Bone marrow (tissue), 2 donors: Measurements from ENCODE around the gene STPG4.
"Not testable (repeated sequence)": the region's sequence is repeated elsewhere in the genome, so short reads cannot be mapped to it uniquely, and the experiment has no call there.

Experiments used
- DNase-seq, 2 donors: peaks; one replicate each; lab custom pipeline; 2025; lab: John Stamatoyannopoulos, UW

STPG4 gene, protein sequence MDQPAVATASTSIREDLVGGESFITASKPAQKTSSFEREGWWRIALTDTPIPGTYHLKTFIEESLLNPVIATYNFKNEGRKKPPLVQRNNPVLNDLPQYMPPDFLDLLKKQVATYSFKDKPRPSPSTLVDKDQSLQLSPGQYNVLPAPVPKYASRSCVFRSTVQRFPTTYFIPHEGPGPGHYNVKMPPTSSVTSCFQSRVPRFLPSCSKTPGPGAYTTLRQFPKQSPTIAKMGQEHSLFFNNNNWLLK

DNA sequence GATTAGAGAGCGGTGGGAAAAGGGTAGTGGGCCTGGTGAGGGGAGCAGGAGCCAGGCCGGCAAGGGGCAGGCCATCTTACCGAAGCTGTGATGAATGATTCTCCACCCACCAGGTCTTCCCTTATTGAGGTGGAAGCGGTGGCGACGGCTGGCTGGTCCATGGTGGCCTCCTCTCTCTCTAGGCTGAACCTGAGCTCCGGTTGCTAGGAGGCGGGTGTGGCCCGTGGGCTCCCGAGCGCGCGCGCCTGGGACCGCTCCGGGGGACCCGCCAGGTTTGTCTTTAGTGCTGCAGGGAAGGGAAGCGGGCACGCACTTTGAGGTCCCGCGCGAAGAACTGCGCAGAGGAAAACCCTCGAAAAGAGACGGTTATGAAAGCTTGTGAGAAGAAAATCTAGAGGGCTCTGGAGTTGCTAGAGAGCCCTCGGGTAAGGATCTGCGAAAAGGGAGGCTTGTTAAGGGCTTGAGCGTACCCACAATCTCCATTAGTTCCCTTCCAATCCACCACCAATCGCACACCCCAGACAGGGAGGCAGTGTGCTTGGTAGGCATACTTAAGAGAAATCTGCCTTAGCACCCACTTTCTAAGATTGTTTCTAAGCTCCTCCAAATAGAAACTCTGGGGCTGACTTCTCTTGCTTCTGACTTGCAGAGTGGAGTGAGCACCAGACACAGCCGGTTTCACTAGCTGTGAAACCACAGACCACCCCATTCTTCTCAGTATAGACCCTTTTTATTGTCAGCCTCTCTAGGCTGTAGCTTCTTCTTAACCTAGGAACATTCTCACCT, at the start of gene STPG4:
TSS of gene STPG4 (minus strand) at position 218 of the 786 bp plus-strand sequence. CDS start at position 161, 57 bp downstream.
- DNase-seq: no peak

DNA sequence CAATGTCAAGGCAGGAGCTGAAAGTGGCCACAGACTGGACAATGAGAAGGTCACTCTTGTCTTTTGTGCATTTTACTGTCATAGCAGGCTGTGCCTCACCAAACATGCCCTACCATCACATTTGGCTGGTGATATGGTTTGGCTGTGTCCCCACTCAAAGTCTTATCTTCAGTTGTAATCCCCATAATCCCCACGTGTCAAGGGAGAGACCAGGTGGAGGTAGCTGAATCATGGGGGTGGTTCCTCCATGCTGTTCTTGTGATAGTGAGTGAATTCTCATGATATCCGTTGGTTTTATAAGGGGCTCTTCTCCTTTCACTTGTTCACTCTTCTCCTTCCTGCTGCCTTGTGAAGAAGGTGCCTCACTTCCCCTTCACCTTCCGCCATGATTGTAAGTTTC, 49.6 kb upstream of the STPG4 start:
- no peak for DNase-seq

DNA sequence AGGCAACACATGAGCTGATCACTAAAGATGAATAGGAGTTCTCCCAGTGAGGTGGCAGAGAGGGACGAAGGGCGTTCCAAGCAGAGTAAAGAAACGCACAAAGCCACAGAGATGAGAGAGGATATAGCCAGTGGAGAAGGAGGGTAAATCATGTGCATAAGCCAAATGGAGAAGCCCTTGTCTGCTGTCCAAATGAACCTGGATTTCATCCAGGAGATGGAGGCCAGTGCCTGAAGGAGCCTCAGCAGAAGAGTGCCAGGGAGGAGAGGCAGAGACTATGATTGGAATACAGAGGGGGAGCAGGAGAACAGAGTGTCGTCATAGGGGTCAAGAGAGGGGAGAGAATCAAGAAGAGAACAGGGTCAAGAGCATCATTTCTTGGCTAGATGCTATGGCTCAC, 48.9 kb upstream of the STPG4 start:
- no peak for DNase-seq

DNA sequence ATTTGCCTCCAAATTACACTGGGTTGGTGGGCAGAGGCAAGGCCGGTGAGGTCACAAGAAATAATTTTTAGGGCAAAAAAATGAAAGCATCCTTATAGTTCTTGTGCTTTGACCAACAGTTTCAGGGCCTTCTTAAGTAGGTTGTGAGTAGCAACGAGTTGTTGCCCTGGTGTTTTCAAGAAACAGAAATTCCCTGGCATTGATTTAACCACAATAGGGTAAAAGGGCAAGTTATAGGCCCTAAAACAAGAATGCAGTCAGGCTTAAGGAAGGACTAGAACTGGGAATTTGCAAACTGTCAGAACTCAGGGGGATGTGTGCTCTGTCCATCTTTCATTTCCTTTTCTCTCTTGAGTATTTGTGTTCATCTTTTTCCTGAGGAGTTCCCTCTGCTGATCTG, 46.1 kb upstream of the STPG4 start:
- no peak for DNase-seq

DNA sequence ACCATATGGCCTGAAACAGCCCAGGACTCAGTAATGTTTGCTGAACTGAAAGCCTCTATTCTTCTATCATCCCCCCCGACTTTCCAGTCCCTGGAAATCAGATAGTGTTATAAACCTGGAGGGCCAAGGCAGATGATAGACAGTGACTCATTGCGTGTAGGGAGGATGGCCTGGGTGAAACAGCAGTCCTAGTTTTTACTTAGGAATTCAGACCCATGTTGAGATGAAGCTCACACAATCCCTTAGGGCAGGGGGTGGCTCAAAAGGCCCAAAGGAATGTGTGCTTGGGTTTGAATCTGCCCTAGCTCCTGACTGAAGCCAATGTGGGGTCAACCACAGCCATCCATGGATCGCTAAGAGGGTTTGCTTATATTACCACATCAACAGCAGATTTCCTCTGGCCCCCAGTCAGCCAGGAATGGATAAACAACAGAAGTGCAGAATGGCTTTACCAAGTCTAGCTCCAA, 43.9 kb upstream of the STPG4 start:
- no peak for DNase-seq

DNA sequence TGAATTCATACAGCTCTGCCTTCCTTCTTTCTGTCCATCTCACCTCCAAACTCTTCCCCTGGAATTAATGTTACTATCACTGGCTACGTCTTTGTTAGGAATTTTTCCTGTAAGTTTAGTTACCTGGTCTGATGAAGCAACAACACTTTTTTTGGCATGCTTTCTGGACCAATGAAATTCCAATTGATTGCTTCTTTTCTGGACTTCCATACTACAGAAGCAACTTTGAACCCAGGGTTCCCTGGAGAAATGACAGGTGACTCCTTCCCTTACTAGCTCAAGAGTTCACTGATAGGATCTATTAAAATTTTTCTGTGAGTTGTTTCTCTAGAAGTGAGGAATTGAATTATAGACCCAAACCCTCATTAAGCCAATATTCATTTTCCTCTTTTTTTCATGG, 41.4 kb upstream of the STPG4 start:
- no peak for DNase-seq

DNA sequence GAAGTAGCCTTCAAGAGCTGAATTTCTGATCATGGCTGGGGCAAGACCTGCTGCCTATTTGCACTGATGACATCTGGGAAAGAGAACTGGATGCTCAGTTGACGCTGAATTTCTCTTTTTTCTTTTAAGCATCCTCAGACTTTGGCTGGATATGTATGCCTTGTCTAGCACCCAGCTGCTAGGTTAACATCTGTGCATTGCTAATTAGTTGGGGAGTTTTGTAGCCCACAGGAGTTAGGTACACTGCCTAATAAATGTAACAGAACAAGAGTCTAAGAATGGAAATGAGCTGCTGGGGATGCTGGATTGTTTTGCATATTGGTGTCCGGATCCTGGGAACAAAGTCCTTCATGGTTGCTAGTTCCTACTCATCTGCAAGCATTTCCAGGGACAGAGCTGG, 40.9 kb upstream of the STPG4 start:
- no peak for DNase-seq

DNA sequence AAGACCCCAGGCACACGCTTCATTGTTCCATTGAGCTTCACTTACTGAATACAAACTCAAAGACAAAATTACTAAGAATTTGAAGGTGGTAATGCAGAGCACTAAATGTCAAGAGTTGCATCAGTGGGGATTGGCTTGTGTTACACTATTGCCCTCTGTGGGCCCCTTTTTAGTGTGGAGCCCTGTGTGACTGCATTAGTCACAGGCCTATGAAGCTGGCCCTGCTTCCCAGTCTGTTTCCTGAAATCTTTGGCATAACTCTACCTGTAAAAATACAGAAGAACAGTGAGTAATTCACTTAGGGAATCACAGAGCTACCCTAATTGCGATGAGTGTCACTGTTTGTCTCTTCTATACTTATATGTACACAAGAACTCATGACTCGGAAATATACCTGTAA, 40.0 kb upstream of the STPG4 start:
- no peak for DNase-seq

DNA sequence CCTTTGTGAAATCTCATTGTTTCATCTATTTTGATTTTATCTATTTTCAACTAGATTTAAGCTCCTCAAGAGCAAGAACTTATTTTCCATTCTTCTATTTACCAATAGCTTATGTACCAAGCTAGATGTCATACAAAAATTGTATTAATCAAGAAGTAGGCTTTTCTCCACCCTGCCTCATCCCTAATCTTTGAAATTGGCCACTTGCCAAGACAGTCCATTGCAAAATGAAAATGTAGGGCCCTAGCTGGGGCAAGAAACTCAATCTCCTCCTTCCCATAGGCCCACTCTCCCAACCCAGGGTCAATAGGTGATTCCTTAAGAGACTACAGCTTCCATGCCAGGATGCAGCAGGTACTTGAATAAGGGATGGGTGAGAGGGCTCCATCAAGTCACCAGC, 39.3 kb upstream of the STPG4 start:
- DNase-seq: no peak

DNA sequence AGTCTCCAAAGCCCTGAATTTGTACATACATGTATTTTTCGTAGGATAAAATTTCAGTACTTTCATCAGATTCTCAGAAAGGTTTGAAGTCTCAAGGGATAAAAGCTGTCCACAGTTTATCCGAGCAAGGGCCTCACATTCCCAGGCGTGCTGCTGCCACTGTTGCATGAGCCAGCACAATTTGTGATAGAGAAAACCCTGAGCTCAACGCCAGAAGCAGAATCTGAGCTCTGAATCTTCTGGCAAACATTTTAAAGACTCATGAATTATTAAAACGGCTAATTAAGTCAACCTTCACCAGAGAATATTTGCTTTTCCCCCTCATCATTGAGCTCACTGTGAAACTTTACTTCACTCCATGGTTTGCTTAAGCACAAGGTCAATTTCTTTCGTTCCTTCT, 38.5 kb upstream of the STPG4 start:
- no peak for DNase-seq

DNA sequence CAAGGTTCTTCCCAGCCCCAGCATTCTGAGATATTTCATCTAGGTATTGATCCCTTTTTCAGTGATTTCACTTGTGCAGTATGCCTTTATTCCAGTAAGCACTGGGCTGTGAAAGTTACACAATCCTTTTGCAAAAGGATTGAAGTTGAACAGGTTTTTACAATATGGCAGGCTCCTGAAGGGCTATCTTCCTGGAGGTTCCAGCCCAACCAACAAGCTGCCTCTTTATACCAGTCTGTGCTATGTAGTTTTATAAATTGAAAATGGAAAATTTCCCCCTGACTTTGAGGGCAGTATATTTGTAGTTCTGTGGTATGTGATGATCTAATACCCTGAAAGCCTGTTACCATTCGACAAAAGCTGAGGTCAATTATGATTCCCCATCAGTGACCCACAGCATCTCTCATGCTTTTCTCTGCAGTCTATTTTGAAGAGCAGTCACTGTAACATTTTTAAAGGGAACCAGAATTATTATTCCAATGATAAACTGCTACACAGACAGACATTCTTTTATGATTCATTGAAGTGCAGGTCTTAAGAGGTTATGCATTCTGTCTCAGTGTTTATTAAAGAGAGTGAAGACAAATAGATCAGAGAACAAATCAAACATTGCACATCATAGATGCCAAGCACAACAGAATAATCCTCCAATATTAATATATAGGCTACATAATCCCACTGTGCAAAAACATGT, 35.2 kb upstream of the STPG4 start:
- no peak for DNase-seq

DNA sequence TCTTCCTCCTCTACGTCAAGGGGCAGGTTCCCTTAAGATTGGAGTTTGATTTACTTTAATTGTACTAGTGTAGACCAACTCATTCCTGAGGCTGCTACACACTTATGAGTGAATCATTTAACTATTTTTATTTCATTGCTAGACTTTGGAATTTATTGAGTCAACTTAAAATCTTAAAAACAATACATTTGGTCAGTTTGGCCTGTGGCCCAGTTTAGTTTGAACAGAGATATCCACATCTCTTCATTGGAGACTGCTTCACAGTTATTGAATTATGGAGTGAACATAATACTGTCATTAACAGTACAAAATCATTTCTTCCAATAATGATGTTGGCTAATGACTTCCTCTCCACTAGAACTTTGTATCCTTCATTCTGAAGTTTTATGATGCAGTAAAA, 34.5 kb upstream of the STPG4 start:
- DNase-seq: no peak

DNA sequence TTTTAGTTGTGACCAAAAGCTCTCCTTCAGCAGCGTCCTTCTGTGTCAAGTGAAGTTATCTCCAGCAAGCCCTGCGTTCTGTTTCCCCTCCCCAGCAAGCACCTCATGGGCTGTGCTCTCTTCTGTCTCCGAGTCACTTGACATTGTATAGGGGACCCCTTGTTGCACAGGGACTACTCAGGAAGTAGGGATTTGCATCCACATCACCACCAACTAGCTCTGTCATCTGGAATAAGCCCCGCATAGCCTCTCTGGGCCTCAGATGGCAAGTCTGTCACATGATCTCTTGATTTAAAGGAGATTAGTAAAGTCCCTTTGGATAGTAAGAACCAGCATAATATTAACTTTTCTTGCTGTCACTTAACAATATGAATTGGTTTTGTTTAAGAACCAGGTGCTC, 32.0 kb upstream of the STPG4 start:
- no peak for DNase-seq

DNA sequence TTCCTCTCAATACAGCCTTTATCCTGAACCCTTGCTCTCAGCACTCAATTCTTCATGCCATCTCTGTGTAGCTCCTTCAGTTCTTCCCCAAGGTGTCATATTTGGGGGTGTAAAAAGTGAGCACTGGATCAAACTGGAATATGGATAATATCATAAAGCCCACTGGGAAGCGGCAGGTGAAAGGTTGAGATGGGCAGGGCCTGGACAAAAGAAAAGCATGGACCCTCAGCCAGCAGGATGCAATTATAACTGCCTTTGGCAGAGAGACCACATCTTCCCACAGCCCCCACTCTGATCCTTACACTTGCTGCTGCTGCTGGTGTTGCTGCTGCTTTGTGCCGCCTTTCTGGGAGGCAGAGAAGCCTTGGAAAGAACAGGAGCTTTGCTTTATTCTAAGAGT, 31.2 kb upstream of the STPG4 start:
- no peak for DNase-seq

DNA sequence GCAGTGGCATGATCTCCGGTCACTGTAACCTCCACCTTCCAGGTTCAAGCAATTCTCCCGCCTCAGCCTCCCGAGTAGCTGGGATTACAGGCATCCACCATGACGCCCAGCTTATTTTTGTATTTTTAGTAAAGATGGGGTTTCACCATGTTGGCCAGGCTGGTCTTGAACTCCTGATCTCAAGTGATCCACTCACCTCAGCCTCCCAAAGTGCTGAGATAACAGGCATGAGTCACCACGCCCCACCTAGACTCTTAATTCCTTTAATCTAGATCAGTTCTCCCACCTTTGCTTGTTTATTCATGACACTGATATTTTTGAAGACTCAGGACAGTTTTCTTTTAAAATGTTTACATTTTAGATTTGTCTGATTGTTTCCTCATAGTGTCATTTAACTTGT, 30.0 kb upstream of the STPG4 start:
- not testable (repeated sequence) for DNase-seq

DNA sequence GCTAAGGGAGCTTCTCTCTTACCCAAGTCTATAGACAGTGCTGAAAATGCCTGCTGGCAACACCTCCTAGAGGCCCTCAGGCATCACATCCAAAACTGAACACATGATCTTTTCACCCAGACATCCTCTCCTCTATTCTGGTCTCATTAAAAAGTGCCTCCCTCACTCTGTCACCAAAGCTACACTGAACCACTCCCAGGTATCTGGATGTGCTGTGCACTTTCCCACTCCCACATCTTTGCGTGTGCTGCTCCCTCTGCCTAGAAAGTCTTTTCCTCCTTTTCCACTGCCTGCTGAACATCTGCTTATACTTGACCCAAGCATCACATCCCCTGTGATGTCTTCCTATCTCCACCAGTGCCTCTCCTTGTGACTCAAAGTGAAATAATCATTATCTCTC, 26.1 kb upstream of the STPG4 start:
- DNase-seq: no peak

DNA sequence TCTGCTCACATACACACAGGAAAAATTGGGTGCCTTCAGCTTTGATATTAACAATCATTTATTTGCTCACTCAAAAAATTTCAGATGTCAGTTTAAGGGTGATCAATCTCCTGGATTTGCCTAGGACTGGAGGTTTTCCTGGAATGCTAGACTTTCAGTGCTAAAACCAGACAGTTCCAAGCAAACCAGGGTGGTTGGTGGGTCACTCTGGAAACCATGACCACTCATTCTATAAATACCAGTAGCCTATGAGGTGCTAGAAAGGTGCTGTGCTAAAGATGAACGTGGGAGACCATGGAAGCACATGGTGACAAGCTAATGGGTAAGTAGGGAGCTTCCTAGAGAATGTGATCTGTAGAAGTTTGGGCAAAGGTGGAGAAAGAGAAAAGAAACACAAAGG, 25.4 kb upstream of the STPG4 start:
- DNase-seq: no peak

DNA sequence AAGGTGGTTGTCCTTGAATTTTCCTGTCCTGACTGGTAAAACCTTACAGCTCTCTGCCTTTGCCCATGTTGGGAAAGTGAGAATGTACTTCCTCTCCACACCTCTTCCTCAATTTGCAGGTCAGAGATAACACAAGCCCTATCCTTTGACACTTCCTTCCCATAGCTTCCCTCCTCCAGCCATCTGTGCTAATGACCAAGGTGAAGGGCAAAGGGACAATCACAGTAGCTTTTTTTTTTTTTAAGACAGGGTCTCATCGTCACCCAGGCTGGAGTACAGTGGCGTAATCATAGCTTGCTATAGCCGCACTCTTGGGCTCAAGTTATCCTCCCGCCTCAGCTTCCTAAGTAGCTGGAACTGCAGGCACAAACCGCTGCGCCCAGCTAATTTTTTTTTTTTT, 24.3 kb upstream of the STPG4 start:
- peak in 1 of 2 donors; percentile 29 for DNase-seq

DNA sequence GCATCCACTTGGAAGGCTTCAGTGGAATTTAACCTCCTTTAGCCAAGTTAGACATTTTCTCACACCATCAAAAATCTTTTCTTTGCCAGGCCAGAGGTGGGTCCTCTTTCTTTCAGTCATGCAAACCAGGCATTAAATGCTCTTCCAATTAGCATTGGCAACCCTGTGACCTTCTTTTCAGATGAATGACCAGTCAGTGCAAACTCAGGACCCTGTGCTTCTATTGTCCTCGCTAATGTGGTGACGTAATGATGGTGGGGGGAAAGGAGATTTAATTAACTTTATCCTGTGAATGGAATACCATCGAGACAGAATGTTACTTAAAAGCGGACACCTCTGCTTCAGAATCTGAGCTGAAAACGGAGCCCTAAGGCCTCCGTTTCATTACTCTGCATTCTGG, 23.2 kb upstream of the STPG4 start:
- no peak for DNase-seq

DNA sequence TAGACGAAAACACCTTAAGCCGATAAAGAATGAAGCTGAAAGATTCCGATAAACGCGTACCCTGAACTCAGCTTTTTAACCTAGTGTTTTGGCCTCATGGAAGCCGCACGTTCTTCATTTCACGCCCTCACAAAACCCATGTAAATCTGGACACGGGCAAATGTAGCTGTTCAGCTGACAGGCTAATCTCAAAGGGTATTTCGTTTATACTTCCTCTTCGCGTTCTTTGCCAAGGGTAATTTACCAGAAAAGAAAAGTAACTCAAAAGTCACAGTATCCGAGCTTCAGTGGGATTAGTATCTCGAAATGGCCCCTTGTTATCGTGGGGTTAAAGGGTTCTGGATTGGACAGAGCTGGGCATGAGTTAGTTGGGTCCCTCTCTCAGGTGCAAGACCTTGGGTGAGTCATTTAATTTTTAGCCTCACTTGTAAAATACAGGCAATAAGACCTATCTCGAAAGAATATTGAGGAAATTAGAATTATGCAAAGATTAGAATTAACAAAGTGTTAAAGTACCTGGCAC, 22.0 kb upstream of the STPG4 start:
- peak in 1 of 2 donors; percentile 45 for DNase-seq

DNA sequence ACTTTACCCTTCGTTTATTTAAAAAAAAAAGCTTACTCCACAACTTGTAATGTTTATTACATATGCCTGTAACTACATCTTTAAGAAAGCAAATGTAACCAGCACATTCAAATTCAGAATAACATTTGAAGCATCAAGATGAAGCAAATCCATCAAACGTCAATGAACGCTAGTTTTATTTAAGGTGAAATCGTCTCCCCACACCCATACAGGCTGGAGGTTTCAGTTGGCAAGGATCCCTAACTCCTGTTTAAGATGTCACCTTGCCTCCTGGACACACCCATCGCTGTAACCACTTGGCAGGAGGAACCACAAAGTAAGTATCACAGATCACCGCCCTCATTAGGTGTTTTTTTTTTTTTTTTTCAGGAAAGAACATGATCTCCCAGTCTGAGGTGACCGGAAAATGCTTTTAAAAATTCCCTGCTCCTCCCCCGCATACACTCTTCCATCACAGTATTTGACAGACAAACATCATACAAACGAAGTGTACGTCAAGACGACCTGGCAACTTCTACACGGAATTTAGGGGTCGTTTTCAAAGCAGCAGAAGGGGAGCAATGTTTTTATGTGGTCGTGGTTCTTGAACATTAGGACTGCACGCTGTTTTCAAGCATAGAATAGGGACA, 19.7 kb upstream of the STPG4 start:
- DNase-seq: no peak

DNA sequence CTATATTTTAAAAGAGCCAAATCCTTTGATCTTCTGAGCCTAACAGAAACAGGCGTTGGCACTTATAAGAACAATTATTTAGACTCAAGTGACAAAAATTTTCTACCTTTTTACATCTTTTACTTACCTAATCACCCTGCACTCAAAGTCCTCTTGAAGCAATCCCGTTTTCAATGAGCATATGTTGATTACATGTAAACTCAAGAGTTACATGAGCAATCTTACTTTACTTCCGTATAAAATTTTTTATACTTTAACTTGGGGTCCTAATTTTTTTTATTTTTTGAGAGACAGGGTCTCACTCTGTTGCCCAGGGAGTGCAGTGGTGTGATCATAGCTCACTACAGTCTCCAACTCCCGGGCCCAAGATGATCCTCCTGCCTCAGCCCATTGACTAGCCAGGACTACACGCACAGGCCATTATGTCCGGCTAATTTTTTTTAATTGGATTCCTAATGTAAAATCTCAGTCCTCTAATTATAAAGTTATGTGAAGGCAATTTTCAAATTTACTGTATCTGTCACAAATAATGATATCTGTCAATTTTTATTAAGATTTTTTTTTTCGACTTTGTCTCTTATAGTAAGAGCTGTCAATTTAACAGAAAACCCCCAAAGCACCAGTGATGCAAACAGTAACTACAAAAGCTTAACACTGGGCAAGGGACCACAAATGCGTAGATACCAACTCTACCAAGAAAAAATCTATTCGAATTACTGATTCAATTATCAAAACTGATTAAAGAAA, 19.1 kb upstream of the STPG4 start:
- DNase-seq: no peak
